Parathyroid adenoma (tissue), 2 donors: ENCODE measurements around the gene SNTB2.

Experiments
- H2AFZ ChIP-seq: fragments of 300-600 bp; sonication (generic); one replicate; pipeline ENCODE4 v1.7.0; 2017; ENCODE audit warnings: antibody characterized with exemption, mild to moderate bottlenecking
- H3K27ac ChIP-seq: fragments of 300-600 bp; sonication (generic); one replicate; pipeline ENCODE4 v1.7.0; 2017
- H3K27me3 ChIP-seq: fragments of 300-600 bp; sonication (generic); one replicate; pipeline ENCODE4 v1.7.0; 2017; ENCODE audit warnings: low read length; ENCODE audit not compliant: control insufficient read depth, insufficient read depth
- H3K36me3 ChIP-seq: fragments of 300-600 bp; sonication (generic); one replicate; pipeline ENCODE4 v1.7.0; 2017; ENCODE audit warnings: low read length; ENCODE audit not compliant: control insufficient read depth, insufficient read depth
- H3K4me1 ChIP-seq: fragments of 300-600 bp; sonication (generic); one replicate; pipeline ENCODE4 v1.7.0; 2017; ENCODE audit warnings: control low read depth
- H3K4me2 ChIP-seq: fragments of 300-600 bp; sonication (generic); one replicate; pipeline ENCODE4 v1.7.0; 2017; ENCODE audit warnings: low read length
- H3K4me3 ChIP-seq: fragments of 300-600 bp; sonication (generic); one replicate; pipeline ENCODE4 v1.7.0; 2017; ENCODE audit warnings: low read depth, low read length
- H3K79me2 ChIP-seq: fragments of 300-600 bp; sonication (generic); one replicate; pipeline ENCODE4 v1.7.0; 2017; ENCODE audit warnings: control low read depth
- H3K9ac ChIP-seq: fragments of 300-600 bp; sonication (generic); one replicate; pipeline ENCODE4 v1.7.0; 2017; ENCODE audit warnings: mild to moderate bottlenecking
- H3K9me3 ChIP-seq: fragments of 300-600 bp; sonication (generic); one replicate; pipeline ENCODE4 v1.7.0; 2017; ENCODE audit warnings: low read length; ENCODE audit not compliant: control insufficient read depth
- TF ChIP-seq, protein P1 (sequence below): fragments of 300-600 bp; sonication (generic); IDR thresholded peaks from one replicate; pipeline ENCODE4 v1.7.0; 2017; ENCODE audit warnings: antibody characterized with exemption, mild to moderate bottlenecking
- donor health status: primary hyperparathyroidism.

Gene SNTB2

DNA sequence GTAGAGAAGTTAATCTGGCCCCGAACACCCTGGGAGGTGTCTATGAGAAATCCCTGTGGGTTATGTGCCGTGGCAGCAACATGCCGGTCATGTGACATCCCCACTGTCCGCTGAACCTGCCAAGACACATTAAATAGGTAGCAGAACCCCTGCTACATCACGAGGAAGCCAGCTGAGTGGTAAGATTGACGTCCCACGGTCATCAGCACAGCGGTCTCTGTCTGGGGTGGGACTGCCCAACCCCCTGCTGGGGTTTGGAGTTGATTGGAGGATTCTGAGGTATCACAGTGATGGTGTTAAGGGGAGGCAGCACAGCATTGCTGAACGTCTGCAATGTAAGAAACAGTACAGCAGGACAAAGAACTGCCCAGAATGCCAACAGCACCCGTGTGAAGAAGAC lies 162.6 kb downstream of the SNTB2 start:
- H3K9me3 ChIP-seq = no peaks in the 10 kb centered on the region
- no peaks in the 10 kb centered on the region for H3K36me3 ChIP-seq
- H2AFZ ChIP-seq = no peak overlapping the region
- no peaks in the 10 kb centered on the region for H3K4me1 ChIP-seq
- no peak overlapping the region for H3K9ac ChIP-seq
- H3K4me3 ChIP-seq = no peak overlapping the region
- H3K79me2 ChIP-seq = no peaks in the 10 kb centered on the region
- TF ChIP-seq, protein P1, sequence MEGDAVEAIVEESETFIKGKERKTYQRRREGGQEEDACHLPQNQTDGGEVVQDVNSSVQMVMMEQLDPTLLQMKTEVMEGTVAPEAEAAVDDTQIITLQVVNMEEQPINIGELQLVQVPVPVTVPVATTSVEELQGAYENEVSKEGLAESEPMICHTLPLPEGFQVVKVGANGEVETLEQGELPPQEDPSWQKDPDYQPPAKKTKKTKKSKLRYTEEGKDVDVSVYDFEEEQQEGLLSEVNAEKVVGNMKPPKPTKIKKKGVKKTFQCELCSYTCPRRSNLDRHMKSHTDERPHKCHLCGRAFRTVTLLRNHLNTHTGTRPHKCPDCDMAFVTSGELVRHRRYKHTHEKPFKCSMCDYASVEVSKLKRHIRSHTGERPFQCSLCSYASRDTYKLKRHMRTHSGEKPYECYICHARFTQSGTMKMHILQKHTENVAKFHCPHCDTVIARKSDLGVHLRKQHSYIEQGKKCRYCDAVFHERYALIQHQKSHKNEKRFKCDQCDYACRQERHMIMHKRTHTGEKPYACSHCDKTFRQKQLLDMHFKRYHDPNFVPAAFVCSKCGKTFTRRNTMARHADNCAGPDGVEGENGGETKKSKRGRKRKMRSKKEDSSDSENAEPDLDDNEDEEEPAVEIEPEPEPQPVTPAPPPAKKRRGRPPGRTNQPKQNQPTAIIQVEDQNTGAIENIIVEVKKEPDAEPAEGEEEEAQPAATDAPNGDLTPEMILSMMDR = no peak
- H3K27me3 ChIP-seq = no peaks in the 10 kb centered on the region
- no peak overlapping the region for H3K4me2 ChIP-seq
- no peak overlapping the region for H3K27ac ChIP-seq

DNA sequence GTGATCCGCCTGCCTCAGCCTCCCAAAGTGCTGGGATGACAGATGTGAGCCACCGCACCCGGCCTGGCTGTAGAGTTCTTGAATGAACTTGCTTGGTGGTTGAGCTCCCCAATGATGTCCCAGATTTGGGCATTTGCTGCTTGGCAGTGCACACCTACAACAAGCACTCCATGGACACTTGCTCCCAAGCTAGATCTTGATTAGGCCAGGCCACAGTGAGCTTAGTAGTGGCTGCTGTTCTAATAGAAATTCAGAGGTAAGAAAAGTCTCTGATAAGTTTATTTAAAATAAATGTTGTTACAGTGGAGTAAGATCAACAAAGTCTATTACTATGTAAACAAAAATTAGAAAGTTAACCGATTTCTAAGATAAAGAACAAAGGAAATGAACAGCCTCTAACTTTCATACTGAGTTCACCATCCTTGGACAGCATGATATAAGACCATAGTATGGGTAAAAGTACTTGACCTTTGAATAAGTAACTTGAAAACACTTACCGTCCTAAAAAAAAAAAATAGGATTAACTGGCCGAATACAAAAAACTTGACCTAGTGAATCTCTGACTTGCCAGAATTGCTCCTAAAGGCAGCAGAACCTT lies 163.7 kb downstream of the SNTB2 start:
- Histone ChIP-seq H3K9me3 (no peaks in the 10 kb centered on the region), H3K4me3 (no peak overlapping the region), H3K9ac (no peak overlapping the region), H3K27me3 (no peaks in the 10 kb centered on the region), H3K27ac (no peak overlapping the region), H3K4me1 (no peaks in the 10 kb centered on the region), H2AFZ (no peak overlapping the region), H3K79me2 (no peaks in the 10 kb centered on the region), H3K36me3 (no peaks in the 10 kb centered on the region), H3K4me2 (no peak overlapping the region)
- TF ChIP-seq, protein P1 = no peak

DNA sequence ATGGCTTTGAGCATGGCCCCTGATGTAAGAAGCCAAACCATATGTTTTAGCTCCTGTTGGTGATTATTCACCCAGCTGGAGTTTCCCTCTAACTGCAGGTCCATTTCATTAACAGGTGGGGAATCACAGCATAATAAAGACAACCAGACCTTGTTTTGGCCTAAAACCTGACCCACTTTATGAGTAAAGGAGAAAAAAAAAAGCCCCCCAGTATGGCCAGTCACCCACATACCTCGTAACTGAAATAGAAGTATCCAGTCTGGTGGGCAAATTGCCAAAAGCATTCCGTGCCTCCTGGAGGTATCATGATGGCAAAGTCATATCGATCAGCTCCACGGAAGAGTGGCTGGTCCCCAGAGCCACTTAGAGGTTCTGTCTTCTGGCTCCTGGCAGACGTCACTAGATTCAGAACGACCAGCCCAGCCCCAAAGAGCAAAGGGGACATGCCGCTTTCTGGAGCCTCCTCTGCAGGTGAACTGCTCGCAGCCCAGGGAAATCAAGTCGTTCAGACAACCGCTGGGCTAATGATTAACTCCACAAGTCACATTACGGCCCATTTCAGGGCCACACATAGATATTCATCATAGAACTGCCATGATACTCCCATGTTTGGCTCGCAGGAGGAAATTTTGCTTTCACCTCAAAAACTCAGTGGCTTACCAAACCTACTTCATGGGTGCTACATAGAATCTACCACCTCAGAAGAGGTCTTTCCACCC lies 164.5 kb downstream of the SNTB2 start, which contains the start of gene TMED6:
TSS of gene TMED6 (minus strand) at position 478 of the 719 bp plus-strand sequence. CDS start at position 445, 33 bp downstream.
- no peaks in the 10 kb centered on the region for H3K4me1 ChIP-seq
- H3K4me2 ChIP-seq = no peak within 1 kb of the TSS
- H3K27ac ChIP-seq = no peak within 1 kb of the TSS
- no peaks in the 10 kb centered on the region for H3K36me3 ChIP-seq
- TF ChIP-seq, protein P1 = no peak
- no peaks in the 10 kb centered on the region for H3K27me3 ChIP-seq
- no peaks in the 10 kb centered on the region for H3K9me3 ChIP-seq
- no peak within 1 kb of the TSS for H3K9ac ChIP-seq
- no peaks in the 10 kb centered on the region for H3K79me2 ChIP-seq
- no peak within 1 kb of the TSS for H3K4me3 ChIP-seq
- H2AFZ ChIP-seq = no peak within 1 kb of the TSS
